ENCODE data around the gene EXTL1. TPM values are rescaled to one million over a fixed set of nuclear protein-coding genes. Genes with fewer than 3 reads are reported as not detected.

The EXTL1 gene
- total RNA-seq, 1 donor from 2014 or later = not detected

DNA sequence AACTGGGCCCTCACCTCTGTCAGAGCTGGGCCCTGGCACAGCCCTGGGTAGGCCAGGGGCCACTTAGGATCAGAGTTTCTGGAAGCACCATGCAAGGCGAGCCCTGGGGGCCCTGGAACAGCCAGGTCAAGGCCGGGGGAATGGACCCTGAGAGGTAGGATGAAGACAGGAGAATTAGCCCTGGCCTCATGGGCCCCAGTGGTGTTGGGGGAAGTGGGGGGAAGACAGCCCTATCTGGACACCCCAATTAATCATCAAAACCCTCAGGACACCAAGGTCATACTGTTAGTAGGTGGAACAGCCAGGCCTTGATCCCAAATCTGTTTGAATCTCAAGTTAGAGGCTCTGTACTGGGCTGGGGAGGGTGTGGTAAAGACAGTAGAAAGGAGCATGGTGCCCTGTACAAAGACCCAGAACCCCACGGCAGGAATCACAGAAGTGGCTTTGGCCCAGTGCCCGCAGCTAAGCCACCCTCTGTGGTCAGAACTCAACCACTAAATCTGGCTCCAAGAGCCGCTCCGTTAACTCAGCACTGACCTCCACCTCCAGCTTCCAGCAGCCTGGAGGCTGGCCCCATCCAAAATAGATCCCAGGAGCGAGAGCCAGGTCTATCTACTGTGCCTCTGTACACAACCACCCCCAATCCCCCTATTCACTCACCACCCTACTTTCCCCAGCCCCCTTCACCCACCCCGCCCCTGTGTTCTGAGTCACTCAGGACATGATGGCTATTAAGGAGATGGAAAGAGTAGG, 59.9 kb downstream of the EXTL1 start:
- DNase-seq (ENCODE audit: low read depth) (no peak), FAIRE-seq (no peak)
- Histone ChIP-seq H3K36me3 (ENCODE audit: control insufficient read depth, insufficient read depth, low read length) (no peaks in the 10 kb centered on the region), H3K27me3 (ENCODE audit: control insufficient read depth, insufficient read depth, low read length) (peaks cover 2% of the 10 kb centered on the region), H3K4me3 (ENCODE audit: low read depth, low read length) (no peak overlapping the region)
- TF ChIP-seq, protein P1, sequence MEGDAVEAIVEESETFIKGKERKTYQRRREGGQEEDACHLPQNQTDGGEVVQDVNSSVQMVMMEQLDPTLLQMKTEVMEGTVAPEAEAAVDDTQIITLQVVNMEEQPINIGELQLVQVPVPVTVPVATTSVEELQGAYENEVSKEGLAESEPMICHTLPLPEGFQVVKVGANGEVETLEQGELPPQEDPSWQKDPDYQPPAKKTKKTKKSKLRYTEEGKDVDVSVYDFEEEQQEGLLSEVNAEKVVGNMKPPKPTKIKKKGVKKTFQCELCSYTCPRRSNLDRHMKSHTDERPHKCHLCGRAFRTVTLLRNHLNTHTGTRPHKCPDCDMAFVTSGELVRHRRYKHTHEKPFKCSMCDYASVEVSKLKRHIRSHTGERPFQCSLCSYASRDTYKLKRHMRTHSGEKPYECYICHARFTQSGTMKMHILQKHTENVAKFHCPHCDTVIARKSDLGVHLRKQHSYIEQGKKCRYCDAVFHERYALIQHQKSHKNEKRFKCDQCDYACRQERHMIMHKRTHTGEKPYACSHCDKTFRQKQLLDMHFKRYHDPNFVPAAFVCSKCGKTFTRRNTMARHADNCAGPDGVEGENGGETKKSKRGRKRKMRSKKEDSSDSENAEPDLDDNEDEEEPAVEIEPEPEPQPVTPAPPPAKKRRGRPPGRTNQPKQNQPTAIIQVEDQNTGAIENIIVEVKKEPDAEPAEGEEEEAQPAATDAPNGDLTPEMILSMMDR (IDR thresholded peaks at IDR 0.05; ENCODE audit: insufficient read depth, low read length, severe bottlenecking) = no peak

DNA sequence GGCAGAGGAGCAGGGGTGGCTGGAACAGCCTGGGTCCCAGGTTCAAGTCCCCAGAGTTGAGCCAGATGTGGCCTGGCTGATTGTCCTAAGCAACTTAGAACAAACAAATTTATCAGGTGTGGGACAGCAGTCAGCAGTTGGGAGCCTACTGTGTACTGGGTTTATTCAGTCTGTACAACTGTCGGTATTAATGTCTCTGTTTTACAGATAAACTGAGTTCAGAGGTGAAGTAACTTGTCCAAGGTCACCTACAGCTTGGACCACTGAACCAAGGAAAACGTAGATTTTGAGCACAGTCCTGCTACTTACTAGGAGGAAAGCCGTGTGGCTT, 60.4 kb downstream of the EXTL1 start:
- no peak for DNase-seq (ENCODE audit: low read depth)
- peaks cover 2% of the 10 kb centered on the region for H3K27me3 ChIP-seq (ENCODE audit: control insufficient read depth, insufficient read depth, low read length)
- FAIRE-seq = no peak
- TF ChIP-seq, protein P1 (IDR thresholded peaks at IDR 0.05; ENCODE audit: insufficient read depth, low read length, severe bottlenecking) = no peak
- H3K4me3 ChIP-seq (ENCODE audit: low read depth, low read length) = no peak overlapping the region
- no peaks in the 10 kb centered on the region for H3K36me3 ChIP-seq (ENCODE audit: control insufficient read depth, insufficient read depth, low read length)

DNA sequence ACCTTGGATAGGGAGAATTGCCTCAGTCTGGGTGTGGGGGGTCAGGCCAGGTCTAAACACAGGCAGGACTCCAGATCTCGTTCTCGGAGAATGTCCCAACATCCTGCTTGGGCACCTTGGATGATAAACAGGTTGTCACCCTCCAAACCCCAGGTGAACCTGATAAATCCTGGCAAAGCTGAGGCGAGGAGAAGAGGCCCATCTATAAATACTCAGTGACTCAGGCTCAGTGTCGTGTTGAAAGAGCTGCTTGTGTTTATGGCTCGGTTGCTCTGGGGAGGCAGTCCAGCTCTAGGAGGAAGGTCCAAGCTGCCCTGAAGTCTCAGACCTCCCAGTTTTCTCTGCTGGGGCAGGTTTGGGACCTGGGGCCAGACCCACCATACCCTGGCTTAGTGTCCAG, 61.6 kb downstream of the EXTL1 start:
- FAIRE-seq (no peak), DNase-seq (ENCODE audit: low read depth) (no peak)
- Histone ChIP-seq H3K4me3 (ENCODE audit: low read depth, low read length) (no peak overlapping the region), H3K27me3 (ENCODE audit: control insufficient read depth, insufficient read depth, low read length) (peaks cover 2% of the 10 kb centered on the region), H3K36me3 (ENCODE audit: control insufficient read depth, insufficient read depth, low read length) (no peaks in the 10 kb centered on the region)
- TF ChIP-seq, protein P1 (IDR thresholded peaks at IDR 0.05; ENCODE audit: insufficient read depth, low read length, severe bottlenecking) = no peak

DNA sequence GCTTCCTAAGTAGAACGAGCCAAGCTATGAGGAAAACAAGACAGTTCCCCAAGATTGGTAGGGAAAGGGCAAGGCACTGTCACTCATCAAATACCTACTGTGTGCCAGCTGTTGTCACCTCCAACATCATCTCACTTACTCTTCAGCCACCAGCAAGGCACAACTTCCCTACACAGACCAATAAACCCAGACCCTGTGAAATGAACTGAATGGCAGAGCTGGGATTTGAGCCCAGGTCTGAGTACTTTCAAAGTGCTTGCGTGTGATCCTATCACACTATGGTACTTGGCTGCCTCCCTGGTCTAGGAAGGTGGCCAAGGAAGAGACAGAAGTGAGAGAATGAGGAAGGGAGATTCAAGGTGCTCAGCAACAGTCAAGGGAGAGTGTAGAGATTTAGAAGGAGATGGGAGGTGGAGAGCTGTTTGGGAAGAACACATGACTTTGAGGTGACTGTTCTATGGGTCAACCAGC, 62.6 kb downstream of the EXTL1 start:
- Histone ChIP-seq H3K4me3 (ENCODE audit: low read depth, low read length) (no peak overlapping the region), H3K27me3 (ENCODE audit: control insufficient read depth, insufficient read depth, low read length) (peaks cover 2% of the 10 kb centered on the region), H3K36me3 (ENCODE audit: control insufficient read depth, insufficient read depth, low read length) (no peaks in the 10 kb centered on the region)
- DNase-seq (ENCODE audit: low read depth) = no peak
- FAIRE-seq = no peak
- TF ChIP-seq, protein P1 (IDR thresholded peaks at IDR 0.05; ENCODE audit: insufficient read depth, low read length, severe bottlenecking) = no peak

GRCh38 chr1:26084844-26085243, 63.3 kb downstream of the EXTL1 start:
- no peak for FAIRE-seq

More at GRCh38 chr1:26084844-26085243, 63.3 kb downstream of the EXTL1 start:
- H3K4me3 ChIP-seq (ENCODE audit: low read depth, low read length) = no peak overlapping the region
- TF ChIP-seq, protein P1 (IDR thresholded peaks at IDR 0.05; ENCODE audit: insufficient read depth, low read length, severe bottlenecking) = no peak
- no peaks in the 10 kb centered on the region for H3K36me3 ChIP-seq (ENCODE audit: control insufficient read depth, insufficient read depth, low read length)
- no peak for DNase-seq (ENCODE audit: low read depth)
- peaks cover 2% of the 10 kb centered on the region for H3K27me3 ChIP-seq (ENCODE audit: control insufficient read depth, insufficient read depth, low read length)

Other genes starting within 250 kb of the EXTL1 start
- gene SELENON, start 221.6 kb upstream of the EXTL1 start, total RNA-seq = 3.4 and 6.4 TPM in 2 replicates
- 15.0 and 22.0 TPM in 2 replicates for gene MTFR1L, start 201.8 kb upstream of the EXTL1 start, total RNA-seq
- gene AUNIP, start 162.3 kb upstream of the EXTL1 start, total RNA-seq = 2.4 TPM in 2 replicates
- gene PAQR7, start 146.1 kb upstream of the EXTL1 start, total RNA-seq = 12.6 and 20.7 TPM in 2 replicates
- gene STMN1, start 115.4 kb upstream of the EXTL1 start, total RNA-seq = 15.8 and 19.5 TPM in 2 replicates
- 11.3 and 20.7 TPM in 2 replicates for gene PAFAH2, start 23.7 kb upstream of the EXTL1 start, total RNA-seq
- 0.13 TPM in 1 of 2 replicates, not detected in the other for gene SLC30A2, start 24.3 kb downstream of the EXTL1 start, total RNA-seq
- 0.13 TPM in 1 of 2 replicates, not detected in the other for gene TRIM63, start 45.9 kb downstream of the EXTL1 start, total RNA-seq
- 8.4 and 8.7 TPM in 2 replicates for gene PDIK1L, start 90.0 kb downstream of the EXTL1 start, total RNA-seq
- gene FAM110D, start 137.3 kb downstream of the EXTL1 start, total RNA-seq = not detected in 2 replicates
- not detected in 2 replicates for gene C1orf232, start 147.2 kb downstream of the EXTL1 start, total RNA-seq
- gene ZNF593, start 148.1 kb downstream of the EXTL1 start, total RNA-seq = 53.0 and 66.9 TPM in 2 replicates
- gene ZNF593OS, start 150.1 kb downstream of the EXTL1 start, total RNA-seq = not detected in 2 replicates
- 11.8 and 15.8 TPM in 2 replicates for gene CNKSR1, start 155.7 kb downstream of the EXTL1 start, total RNA-seq
- gene CATSPER4, start 168.8 kb downstream of the EXTL1 start, total RNA-seq = under 0.01 TPM in 2 replicates
- 8.1 and 8.4 TPM in 2 replicates for gene CEP85, start 212.4 kb downstream of the EXTL1 start, total RNA-seq

Data from bronchial epithelial cell (primary cell).